ENCODE data around the gene CDC16.

DNA sequence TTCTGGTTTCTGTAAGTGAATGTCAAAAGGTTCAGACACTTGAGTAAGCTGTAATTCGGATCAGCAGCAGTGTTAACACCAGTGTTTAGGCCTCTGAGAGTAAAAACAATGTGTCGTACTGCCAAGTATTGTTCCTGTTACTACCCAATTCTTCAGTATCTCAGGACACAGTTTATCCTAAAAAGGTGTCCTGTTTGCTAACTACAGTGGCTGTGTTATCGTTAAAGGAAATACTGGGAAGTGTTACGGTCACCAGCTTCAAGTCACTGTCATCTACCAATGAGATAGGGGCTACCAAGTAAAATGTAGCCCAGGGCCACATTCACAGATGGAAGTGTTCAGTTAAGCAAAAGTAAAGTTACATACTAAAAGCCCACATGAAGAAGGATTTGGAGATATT, 44.4 kb downstream of the CDC16 start:
- TF ChIP-seq, protein P1, sequence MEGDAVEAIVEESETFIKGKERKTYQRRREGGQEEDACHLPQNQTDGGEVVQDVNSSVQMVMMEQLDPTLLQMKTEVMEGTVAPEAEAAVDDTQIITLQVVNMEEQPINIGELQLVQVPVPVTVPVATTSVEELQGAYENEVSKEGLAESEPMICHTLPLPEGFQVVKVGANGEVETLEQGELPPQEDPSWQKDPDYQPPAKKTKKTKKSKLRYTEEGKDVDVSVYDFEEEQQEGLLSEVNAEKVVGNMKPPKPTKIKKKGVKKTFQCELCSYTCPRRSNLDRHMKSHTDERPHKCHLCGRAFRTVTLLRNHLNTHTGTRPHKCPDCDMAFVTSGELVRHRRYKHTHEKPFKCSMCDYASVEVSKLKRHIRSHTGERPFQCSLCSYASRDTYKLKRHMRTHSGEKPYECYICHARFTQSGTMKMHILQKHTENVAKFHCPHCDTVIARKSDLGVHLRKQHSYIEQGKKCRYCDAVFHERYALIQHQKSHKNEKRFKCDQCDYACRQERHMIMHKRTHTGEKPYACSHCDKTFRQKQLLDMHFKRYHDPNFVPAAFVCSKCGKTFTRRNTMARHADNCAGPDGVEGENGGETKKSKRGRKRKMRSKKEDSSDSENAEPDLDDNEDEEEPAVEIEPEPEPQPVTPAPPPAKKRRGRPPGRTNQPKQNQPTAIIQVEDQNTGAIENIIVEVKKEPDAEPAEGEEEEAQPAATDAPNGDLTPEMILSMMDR (conservative IDR thresholded peaks at IDR 0.05) = no peak
- TF ChIP-seq ZFX (IDR thresholded peaks at IDR 0.05) = no peak
